Brain pericyte (primary cell): ENCODE data around the gene ATF6B.
"Not testable (repeated sequence)": the region's sequence is repeated elsewhere in the genome, so short reads cannot be mapped to it uniquely, and the experiment has no call there.

Experiments used
- DNase-seq: peaks from one replicate; pipeline ENCODE4 v3.0.0-alpha.2; 2012; ENCODE audit warnings: low read depth, low spot score

ATF6B gene

DNA sequence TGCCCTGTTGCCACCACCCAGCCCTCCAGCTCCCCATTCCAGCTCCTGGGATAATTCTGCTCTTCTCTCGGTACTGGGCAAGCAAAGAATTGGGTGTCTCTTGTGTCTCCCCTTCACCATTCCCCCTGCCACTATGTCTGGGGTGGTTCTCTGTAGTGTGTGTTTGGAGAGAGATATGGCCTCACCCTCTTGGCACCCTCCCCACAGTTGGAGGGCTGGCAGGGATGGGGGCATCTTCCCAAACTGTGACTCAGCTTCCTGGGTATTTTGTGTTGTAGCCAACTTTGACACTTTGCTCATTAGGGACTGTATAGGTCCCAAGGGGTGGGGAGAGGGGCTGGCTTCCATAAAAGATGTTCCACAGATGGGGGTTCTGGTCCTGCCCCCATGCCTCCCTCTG lies 20.6 kb downstream of the ATF6B start:
- DNase-seq, result no peak

- DNase-seq, result no peak
Observed at GRCh38 chr6:32105433-32105832, 22.6 kb downstream of the ATF6B start.

GRCh38 chr6:32102255-32102654 lies 25.8 kb downstream of the ATF6B start:
- DNase-seq, result no peak

DNA sequence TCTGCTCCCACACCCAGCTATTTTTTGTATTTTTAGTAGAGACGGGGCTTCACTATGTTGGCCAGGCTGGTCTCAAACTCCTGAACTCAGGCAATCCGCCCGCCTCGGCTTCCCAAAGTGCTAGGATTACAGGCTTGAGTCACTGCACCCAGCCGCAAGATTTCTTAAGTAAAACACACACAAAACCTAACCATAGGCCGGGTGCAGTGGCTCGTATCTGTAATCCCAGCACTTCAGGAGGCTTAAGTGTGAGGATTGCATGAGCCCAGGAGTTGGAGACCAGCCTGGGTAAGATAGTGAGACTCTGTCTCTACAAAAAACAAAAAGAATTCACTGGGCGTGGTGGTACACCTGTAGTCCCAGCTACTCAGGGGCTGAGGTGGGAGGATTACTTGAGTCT lies 27.8 kb downstream of the ATF6B start:
- not testable (repeated sequence) for DNase-seq

GRCh38 chr6:32097364-32097763 lies 30.7 kb downstream of the ATF6B start:
- no peak for DNase-seq

- no peak for DNase-seq
Observed at GRCh38 chr6:32096394-32097258, 31.4 kb downstream of the ATF6B start.

GRCh38 chr6:32096087-32096393 lies 32.0 kb downstream of the ATF6B start:
- no peak for DNase-seq

GRCh38 chr6:32095338-32096086 lies 32.5 kb downstream of the ATF6B start:
- DNase-seq, result no peak

DNA sequence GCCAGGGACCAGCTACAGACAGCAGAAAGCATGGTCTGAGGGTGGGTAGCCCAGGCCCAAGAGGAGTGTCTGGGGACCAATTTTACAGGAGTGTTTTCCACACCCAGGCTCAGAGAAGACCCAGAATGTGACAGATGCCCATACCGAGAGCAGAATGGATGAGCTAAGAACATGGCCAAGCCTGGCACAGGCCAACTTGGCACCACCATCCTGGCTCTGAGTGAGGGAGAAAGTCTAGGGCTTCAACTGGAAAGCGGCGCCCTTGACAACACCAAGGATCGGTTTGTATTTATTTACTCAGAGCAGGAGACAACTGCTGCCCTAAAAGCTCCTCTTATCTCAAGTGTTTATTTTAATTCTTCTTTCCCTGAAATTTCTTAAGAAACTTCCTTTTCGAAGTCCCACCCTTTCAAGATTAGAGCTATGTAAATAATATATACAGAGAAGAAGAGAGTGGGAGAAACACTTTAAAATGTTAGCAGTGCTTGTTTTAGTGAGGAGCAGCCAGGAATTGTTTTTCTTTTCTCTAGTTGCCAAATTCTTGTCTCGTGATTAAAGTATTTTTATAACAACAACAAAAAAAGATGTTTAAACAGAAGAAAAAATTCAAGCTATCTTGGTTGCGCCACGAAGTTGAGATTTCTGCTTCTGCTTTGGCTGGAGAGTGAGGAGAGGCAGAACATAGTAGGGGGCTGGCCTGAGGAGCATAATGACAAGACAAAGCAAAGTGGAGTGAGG lies 35.1 kb downstream of the ATF6B start:
- DNase-seq, result no peak

- no peak for DNase-seq
Observed at GRCh38 chr6:32089082-32089828, 38.8 kb downstream of the ATF6B start.

GRCh38 chr6:32088487-32089049 lies 39.5 kb downstream of the ATF6B start:
- no peak for DNase-seq

DNA sequence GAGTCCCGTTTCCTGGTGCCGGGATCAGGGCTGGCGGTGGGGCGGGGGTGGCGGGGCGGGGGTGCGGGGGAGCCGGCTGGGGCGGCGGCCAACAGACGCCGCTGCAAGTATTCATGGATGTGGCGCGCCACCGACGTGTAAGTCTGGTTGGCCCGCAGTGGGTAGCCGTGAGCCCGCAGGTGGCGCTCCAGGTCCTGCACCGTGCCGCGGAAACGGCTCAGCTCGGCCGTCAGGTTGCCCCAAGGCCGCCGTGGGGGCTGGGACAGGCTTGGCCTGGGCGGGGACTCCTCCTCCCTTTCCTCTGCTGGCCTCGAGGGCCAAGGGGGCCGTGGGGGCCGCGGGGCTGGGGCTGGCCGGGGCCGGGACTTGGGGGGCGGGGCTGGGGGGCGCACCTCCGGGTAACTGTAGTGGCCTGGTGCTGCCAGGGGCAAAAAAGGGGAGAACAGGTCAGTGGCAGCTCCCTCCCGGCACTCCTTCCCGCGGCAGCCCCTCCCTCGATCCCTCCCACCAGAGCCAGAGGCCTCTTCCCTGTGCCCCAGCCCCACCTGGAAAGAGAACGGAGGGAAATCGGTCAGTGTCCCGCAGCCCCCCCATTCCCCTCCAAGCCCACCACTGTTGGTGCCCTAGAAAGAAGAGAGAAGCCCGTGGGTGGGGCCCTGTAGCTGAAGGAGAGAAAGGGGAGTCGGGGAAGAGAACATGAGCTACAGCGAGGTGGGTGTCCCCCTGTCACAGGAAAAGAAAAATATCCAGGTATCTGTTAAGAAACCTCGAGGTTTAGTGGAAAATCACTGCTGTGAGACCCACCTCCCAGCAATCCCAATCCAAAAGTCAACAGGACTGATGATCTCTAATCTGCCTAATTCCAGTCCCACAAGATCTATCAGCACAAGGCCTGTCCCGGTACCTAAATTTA lies 40.2 kb downstream of the ATF6B start:
- DNase-seq, result no peak

- no peak for DNase-seq
Observed at GRCh38 chr6:32086661-32087573, 41.1 kb downstream of the ATF6B start.

DNA sequence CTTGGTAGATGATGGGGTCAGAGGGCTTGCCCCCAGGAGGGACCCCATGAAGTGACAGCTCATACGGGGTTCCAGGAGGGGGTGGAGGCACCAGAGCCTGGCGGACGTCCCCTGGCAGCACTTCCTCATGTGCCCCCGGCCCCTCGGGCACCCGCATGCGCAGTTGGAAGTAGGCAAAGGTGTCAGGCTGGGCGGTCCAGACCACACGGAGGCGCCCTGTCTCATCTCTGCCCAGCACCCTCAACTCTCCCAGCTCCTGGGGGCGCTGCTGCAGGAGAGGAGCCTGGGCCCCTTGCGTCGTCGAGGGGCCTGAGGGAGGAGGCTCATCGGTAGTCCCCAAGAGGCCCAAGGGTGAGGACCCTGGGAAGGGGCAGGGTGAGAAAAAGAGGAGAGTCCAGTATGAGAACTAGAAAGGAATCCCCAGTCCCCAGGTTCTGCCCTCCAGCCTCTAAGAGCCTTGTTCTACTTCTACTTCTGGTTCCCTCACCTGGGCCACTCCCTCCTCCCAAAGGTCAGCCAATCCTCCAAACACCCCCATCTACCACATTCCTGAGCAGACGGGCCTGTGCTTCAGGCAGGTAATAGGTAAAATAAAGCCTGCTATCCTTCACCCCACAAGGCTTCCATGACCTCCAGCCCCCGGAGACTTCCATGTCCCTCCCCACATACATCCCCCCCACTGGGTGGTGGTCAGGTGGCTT lies 42.1 kb downstream of the ATF6B start:
- no peak for DNase-seq

GRCh38 chr6:32084780-32085179 lies 43.3 kb downstream of the ATF6B start:
- DNase-seq, result no peak

DNA sequence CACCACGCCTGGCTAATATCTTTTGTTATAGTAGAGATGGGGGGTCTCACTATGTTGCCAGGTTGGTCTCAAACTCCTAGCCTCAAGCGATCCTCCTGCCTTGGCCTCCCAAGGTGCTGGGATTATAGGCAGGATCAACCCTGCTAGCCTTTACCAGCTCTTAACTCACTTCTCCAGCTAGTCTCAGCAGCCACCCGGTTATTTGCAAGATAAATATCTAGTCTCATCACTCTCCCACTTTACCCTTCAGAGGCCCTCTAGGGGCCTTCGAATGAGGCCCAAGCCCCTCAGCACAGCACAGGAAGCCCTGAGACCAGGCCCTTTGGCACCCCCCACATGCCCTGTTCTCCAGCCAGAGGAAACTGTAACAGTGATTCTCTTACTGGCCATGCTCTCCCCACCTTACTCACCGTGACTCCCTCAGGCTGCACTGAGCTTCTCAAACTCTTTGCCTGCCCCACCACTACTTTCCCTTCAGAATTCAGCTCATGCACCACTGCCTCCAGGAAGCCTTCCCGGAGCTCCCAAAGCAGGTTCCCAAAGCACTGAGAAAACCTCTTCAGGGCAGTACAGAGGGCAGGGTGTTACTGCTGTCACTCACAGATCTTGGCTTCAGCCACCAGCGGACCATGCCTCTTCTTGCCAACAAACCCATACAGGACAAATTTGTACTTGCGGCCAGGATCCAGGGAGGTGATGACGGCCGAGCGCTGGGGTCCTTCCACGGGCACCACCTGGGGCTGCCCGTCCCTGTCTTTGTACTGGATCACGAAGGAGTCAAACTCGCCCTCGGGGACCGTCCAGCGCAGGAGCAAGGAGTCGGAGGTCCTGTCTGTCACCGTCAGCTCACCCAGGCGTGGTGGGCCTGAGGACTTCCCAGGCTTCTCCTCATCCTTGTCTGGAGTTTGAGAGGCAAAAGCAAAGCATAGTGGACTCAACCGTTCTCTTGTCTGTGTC lies 44.0 kb downstream of the ATF6B start:
- no peak for DNase-seq

DNA sequence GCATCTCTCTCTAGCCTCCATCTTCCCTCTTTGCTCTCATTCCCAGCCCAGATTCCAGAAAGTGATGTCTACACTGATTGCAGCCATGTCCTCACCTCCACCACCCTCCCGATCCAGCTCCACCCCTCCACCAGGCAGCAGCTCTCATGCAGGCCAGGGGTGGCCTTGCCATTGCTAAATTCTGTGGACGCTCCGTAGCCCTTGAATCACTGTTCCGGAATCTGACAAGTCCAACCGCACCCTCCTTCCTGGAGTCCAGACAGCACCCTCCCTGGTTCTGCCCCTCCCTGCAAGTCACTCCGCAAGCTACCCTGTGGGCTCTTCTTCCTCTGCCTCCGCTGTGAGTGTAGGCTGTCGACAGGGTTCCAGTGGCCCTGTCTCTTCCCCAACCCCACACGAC lies 45.1 kb downstream of the ATF6B start:
- DNase-seq, result no peak
